ENCODE measurements around the gene LRRC56.

LRRC56 gene

DNA sequence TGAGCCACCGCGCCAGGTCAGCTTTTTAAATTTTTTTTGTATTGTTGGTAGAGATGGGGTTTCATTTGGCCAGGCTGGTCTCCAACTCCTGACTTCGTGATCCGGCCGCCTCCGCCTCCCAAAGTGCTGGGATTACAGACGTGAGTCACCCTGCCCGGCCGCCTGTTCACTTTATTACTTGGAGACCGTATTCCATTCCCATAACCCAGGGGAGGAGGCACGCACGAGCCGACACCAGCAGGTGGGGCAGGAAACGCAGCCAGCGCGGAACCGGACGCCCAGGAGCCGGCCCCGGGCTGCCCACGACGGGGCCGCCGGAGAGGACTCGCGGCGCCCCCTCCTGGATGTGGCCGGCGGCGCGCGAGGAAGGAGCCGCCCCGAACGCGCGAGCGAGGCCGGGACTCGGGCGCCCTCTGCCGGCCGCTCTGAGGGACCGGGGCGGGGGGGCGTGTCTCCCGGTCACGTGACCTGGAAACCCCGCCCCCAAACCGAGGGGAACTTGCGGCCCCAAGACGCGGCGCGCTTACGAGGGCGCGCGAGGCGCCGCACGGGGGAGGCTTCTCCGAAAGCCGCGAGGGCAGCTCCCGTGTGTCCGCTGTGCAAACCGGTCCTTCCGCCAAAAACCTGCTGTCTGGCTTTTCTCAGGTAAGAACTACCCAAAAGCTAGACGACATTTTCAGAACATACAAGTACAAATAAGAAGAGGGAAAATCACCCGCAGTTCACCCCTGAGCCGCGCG, 18.7 kb upstream of the LRRC56 start:
- in situ Hi-C loops (cut with HindIII; ENCODE audit: low sequenced_read_pairs), result loop anchor here (5.0 kb wide), 1 partner anchor 66 kb away; the partner anchor contains the start of gene PTDSS2

GRCh38 chr11:520428-521176, 16.7 kb upstream of the LRRC56 start:
- in situ Hi-C loops (cut with HindIII; ENCODE audit: low sequenced_read_pairs), result no loop called here

GRCh38 chr11:521177-521688, 16.1 kb upstream of the LRRC56 start:
- in situ Hi-C loops (cut with HindIII; ENCODE audit: low sequenced_read_pairs), result no loop called here

GRCh38 chr11:526192-526591, 11.1 kb upstream of the LRRC56 start:
- in situ Hi-C loops (cut with HindIII; ENCODE audit: low sequenced_read_pairs), result no loop called here

DNA sequence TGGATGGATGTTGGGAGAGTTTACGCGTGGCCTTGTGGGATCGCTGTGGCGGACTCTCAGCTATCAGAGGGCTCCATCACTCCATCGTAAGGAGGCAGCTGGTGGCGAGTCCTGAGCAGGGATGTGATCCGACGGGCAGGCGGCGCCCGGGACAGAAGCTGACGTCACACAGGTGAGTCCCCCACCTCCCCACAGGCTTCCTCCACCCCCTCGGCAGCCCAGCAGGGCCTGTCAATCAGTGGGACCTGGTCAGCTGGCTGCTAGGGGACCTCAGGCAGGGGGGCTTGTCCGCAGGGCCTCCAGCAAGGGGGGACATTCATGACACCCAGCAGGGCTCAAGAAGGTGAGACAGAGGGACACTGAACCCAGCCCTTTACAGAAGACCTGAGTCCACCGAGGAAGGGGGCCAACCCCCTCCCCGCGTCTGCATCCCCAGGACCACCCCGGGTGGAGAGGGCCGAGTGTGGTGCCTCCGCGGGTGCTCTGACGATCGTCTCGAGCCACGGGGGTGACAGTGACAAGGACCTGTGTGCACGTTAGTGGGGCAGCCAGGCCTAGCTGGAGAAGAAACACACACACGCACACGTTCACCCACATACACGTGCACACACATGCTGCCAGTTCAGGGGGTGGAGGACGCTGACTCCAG, 9.0 kb upstream of the LRRC56 start:
- in situ Hi-C loops (cut with HindIII; ENCODE audit: low sequenced_read_pairs), result no loop called here

GRCh38 chr11:528815-529727, 8.3 kb upstream of the LRRC56 start:
- in situ Hi-C loops (cut with HindIII; ENCODE audit: low sequenced_read_pairs), result no loop called here

GRCh38 chr11:529728-530411, 7.5 kb upstream of the LRRC56 start:
- in situ Hi-C loops (cut with HindIII; ENCODE audit: low sequenced_read_pairs), result no loop called here

GRCh38 chr11:530960-531831, 6.1 kb upstream of the LRRC56 start:
- in situ Hi-C loops (cut with HindIII; ENCODE audit: low sequenced_read_pairs), result no loop called here

DNA sequence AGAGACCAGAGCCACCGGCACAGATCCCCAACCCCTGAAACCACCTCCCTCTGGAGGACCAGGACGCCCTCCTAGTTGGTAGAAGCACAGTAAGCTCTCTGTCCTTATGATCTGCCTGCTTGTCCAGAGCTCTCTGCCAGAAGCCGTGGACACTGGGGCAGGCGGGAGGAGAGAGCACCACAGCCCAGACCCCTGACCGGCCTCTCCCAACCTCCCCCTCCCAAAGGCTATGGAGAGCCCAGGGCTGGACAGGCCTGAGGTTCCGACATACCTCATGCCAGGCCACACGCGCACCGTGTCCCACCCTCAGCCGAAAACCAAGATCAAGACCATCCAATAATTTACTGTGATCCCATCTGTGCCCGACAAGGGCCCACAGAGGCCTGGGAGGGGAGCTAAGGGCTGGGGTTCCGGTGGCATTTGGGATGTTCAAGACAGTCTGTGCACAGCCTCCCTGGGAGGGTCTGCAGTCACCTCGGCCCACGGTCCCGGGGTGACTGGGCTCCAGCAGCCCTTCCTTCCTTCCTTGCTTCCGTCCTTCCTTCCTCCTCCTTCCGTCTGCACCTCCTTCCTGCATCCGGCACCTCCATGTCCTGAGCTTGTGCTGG, 5.3 kb upstream of the LRRC56 start:
- in situ Hi-C loops (cut with HindIII; ENCODE audit: low sequenced_read_pairs), result no loop called here

DNA sequence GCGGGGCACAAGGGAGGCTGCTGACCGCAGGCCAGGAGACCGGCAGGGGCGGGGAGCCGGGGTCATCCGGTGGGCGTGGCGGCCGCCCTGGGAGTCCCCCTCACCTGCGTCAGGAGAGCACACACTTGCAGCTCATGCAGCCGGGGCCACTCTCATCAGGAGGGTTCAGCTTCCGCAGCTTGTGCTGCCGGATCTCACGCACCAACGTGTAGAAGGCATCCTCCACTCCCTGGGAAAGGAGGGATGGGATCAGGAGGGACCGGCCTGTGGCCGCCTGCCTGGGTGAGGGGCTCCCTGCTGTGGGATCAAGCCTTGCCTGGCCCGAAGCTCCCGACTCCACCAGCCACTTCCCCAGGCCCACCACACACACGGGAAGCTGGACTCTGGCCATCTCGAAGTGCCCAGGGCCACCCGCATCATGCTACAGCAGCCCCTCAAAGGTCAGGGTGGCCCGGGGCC, 4.8 kb upstream of the LRRC56 start:
- in situ Hi-C loops (cut with HindIII; ENCODE audit: low sequenced_read_pairs), result no loop called here

DNA sequence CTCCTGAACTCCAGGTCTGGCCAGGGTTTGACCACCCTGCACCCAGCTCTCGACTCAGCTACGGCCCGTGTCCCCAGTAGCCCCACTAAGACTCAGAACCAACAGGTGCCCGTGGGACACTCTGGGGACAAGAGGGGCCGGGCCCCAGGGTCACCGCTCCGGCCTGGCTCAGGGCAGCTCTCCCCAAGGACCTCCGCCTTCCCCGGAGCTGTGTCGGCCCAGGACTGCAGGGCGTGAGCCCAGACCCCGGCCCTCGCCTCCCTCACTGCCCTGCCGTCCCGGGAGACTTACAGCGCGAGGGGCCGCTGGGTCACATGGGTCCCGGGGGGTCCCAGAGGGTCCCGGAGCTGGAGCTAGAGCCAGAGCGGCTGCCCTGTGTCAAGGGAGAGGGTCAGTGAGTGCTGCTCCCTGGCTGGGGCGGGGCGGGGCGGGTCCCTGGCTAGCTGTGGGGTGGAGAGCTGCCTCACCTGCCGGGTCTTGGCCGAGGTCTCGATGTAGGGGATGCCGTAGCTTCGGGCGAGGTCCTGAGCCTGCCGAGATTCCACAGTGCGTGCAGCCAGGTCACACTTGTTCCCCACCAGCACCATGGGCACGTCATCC, 4.2 kb upstream of the LRRC56 start:
- in situ Hi-C loops (cut with HindIII; ENCODE audit: low sequenced_read_pairs), result no loop called here

- in situ Hi-C loops (cut with HindIII; ENCODE audit: low sequenced_read_pairs), result no loop called here
Measured at GRCh38 chr11:533586-534395, 3.5 kb upstream of the LRRC56 start.

DNA sequence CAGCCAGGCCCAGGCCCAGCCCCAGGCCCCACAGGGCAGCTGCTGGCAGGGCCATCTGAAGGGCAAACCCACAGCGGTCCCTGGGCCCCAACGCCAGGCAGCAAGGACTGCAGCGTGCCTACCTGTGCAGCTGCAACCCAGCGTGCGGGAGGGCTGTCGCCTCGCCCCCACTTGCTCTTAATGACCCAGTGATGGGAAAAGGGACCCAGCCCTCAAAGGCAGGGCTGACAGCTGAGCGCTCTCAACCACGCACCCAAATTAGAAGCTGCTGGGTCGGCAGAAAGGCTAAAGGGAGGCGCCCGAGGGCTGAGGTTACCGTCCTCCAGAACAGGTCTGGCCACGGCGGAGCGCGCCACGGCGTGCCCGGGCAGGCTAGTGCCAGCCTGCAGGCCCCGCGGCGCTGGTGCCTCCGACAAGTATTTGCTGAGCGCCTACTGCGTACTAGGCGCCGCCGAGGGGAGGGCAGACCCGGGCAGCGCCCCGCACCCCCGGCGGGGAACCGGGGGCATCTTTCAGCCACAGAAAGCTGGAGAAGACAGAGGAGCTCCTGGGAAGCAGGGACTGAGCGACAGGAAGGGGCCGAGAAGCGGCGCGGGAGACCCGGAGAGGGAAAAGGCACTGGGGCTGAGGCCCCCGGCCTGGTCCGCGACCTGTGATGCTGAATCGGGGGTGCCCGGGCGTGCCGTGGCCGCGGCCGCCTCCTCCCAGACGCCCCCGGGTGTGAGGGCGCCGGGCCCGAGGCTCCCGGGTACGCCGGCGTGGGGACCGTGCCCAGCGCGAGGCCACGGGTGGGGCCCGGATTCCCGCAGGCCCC, 2.7 kb upstream of the LRRC56 start:
- in situ Hi-C loops (cut with HindIII; ENCODE audit: low sequenced_read_pairs), result no loop called here

DNA sequence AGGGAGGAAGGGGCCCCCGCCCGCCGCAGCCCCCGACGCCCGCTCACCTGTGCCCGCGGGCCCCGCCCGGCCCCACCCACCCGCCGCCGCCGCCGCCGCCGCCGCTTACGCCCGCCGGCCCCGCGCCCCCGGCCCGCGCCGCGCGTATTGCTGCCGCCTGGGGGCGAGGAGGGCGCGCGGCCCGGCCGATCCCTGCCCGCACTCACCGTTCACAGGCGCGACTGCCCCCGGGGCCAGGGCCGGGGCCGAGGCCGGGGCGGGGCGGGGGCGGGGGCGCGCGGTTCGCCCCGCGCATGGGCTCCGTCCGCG, 2.2 kb upstream of the LRRC56 start:
- in situ Hi-C loops (cut with HindIII; ENCODE audit: low sequenced_read_pairs), result no loop called here

DNA sequence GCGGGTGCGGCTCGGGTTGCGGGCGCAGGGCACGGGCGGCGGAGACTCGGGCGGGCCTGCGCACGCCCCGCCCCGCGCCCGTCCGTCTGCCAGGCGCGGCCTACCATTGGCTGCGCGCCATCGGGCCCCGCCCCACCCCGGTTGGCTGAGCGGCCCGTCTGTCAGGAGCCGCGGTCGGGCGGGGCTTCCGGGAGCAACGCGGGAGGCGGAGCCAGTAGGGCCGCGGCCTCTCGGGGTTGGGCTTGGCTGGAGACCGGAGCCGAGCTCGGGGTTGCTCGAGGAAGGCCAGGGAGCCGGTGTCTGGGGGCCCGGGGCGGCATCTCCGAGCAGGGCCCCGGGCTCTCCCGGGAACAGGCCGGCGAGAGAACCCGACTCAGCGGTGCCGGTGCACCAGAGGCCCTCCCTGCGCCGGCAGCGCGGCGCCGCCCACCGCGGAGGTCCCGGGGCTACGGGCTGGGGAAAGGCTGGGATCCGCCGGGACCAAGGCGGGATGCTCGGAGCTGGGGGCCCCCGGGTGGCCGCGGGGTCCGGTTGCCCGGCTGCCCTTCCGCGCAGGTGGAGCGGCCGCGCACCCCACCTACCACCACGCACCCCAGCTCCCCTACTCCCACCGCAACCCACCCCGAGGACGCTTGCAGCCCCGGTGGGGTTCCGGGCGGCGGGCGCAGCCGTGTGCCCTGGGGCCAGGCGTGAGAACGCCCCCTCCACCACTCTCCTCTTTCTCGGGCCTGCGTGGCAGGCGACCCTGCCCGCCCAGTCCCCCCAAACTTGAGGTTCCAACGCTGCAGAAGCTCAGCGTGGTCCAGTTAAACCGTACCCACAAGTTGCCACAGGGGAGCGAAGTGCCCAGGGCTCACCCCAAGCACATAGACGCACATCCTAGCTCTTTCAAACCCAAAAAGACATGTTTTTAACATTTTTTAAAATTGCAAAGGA, 1.5 kb upstream of the LRRC56 start, which contains the start of gene HRAS:
TSS of gene HRAS (minus strand) at position 58 of the 936 bp plus-strand sequence.
- in situ Hi-C loops (cut with HindIII; ENCODE audit: low sequenced_read_pairs), result no loop called here
